ENCODE measurements around the gene CEMP1.
"Not testable (repeated sequence)": the region's sequence is repeated elsewhere in the genome, so short reads cannot be mapped to it uniquely, and the experiment has no call there.

Gene CEMP1

GRCh38 chr16:2534335-2534734 is 3.1 kb upstream of the CEMP1 start:
- not testable (repeated sequence) for DNase-seq

GRCh38 chr16:2533912-2534311 is 2.7 kb upstream of the CEMP1 start:
- DNase-seq = no peak

- not testable (repeated sequence) for DNase-seq
These were observed 2.0 kb upstream of the CEMP1 start for GRCh38 chr16:2533142-2533755.

- peak; percentile 52 to 86 (median 72) for DNase-seq
These were observed 1.4 kb upstream of the CEMP1 start for GRCh38 chr16:2532494-2533141.

- peak; percentile 91 to 97 (median 93) for DNase-seq
These were observed 687 bp upstream of the CEMP1 start for GRCh38 chr16:2531696-2532493.

- DNase-seq = no peak
These were observed 434 bp downstream of the CEMP1 start for GRCh38 chr16:2530629-2531318.

- DNase-seq = no peak
These were observed 1.1 kb downstream of the CEMP1 start for GRCh38 chr16:2529961-2530628.

- DNase-seq = no peak
These were observed 1.9 kb downstream of the CEMP1 start for GRCh38 chr16:2529061-2529931.

- DNase-seq = no peak
These were observed 2.8 kb downstream of the CEMP1 start for GRCh38 chr16:2528161-2529060.

GRCh38 chr16:2527784-2528100 is 3.5 kb downstream of the CEMP1 start:
- DNase-seq = no peak

- no peak for DNase-seq
These were observed 4.0 kb downstream of the CEMP1 start for GRCh38 chr16:2527071-2527783.

GRCh38 chr16:2526135-2526534 is 5.1 kb downstream of the CEMP1 start:
- DNase-seq = no peak

GRCh38 chr16:2524339-2524938 is 6.8 kb downstream of the CEMP1 start:
- DNase-seq = no peak

GRCh38 chr16:2523801-2524231 is 7.4 kb downstream of the CEMP1 start:
- no peak for DNase-seq

- peak; percentile 53 to 85 (median 72) for DNase-seq
These were observed 10.2 kb downstream of the CEMP1 start for GRCh38 chr16:2520784-2521531.

- DNase-seq = peak; percentile 86 to 91 (median 88)
These were observed 11.0 kb downstream of the CEMP1 start, which contains the start of gene AMDHD2 for GRCh38 chr16:2520097-2520783. Gene AMDHD2, plus strand, starts transcription at chr16:2520371. Its CDS starts 88 bp downstream, at chr16:2520459.

- DNase-seq = no peak
These were observed 11.5 kb downstream of the CEMP1 start for GRCh38 chr16:2519711-2520080.

Measured in stimulated activated naive CD4-positive, alpha-beta T cell (primary cell).